Neuronal stem cell (in vitro differentiated cells): ENCODE measurements around the gene NHERF1.

Source experiments
- DNase-seq: peaks from one replicate; pipeline ENCODE4 v3.0.0-alpha.2; 2013; ENCODE audit warnings: low spot score
- H2AFZ ChIP-seq: one replicate; pipeline ENCODE4 v1.6.1; 2013; ENCODE audit warnings: mild to moderate bottlenecking, low read length, inconsistent platforms
- H2AK5ac ChIP-seq: 2 replicates; pipeline ENCODE4 v1.6.1; 2013; ENCODE audit warnings: low read depth, mild to moderate bottlenecking, inconsistent platforms, low read length, moderate library complexity, mixed read lengths
- H2BK120ac ChIP-seq: 2 replicates; pipeline ENCODE4 v1.6.1; 2013; ENCODE audit warnings: low read depth, mild to moderate bottlenecking, inconsistent platforms, low read length, moderate library complexity, mixed read lengths
- H2BK12ac ChIP-seq: one replicate; pipeline ENCODE4 v1.6.1; 2013; ENCODE audit warnings: low read length, inconsistent platforms
- H2BK15ac ChIP-seq: 2 replicates; pipeline ENCODE4 v1.6.1; 2013; ENCODE audit warnings: mild to moderate bottlenecking, low read length, inconsistent platforms, mixed read lengths
- H2BK5ac ChIP-seq: one replicate; pipeline ENCODE4 v1.6.1; 2013; ENCODE audit warnings: inconsistent platforms, mild to moderate bottlenecking, low read length, moderate library complexity
- H3K14ac ChIP-seq: one replicate; pipeline ENCODE4 v1.6.1; 2013; ENCODE audit warnings: low read length, inconsistent platforms
- H3K18ac ChIP-seq: 2 replicates; pipeline ENCODE4 v1.6.1; 2013; ENCODE audit warnings: low read length, inconsistent platforms
- H3K23ac ChIP-seq: 2 replicates; pipeline ENCODE4 v1.6.1; 2013; ENCODE audit warnings: low read depth, mild to moderate bottlenecking, mixed read lengths, low read length, inconsistent platforms; ENCODE audit not compliant: poor library complexity
- H3K27ac ChIP-seq: replicated peaks from 3 replicates; pipeline ENCODE4 v1.5.1; 2013; ENCODE audit warnings: low read length, inconsistent platforms
- H3K27me3 ChIP-seq, 3 experiments: 2 replicates each; pipeline ENCODE4 v1.6.1; 2013; ENCODE audit warnings: low read length in 3 of 3, mild to moderate bottlenecking in 2 of 3, inconsistent platforms in 1 of 3, low read depth in 1 of 3, mixed read lengths in 1 of 3, moderate library complexity in 1 of 3; ENCODE audit not compliant: control insufficient read depth in 3 of 3, insufficient read depth in 3 of 3
- H3K36me3 ChIP-seq, 2 donors: replicated peaks in 1 of 2; 2 replicates each; pipeline ENCODE4 v1.6.1; 2013; ENCODE audit warnings: low read length in 2 of 2; ENCODE audit not compliant: control insufficient read depth in 2 of 2, insufficient read depth in 2 of 2
- H3K4ac ChIP-seq: 2 replicates; pipeline ENCODE4 v1.6.1; 2013; ENCODE audit warnings: inconsistent platforms, mild to moderate bottlenecking, low read length, moderate library complexity
- H3K4me1 ChIP-seq, 2 donors: 1 replicate in 1 of 2; 2 replicates in 1 of 2; pipeline ENCODE4 v1.6.1; 2013; ENCODE audit warnings: low read length in 2 of 2, low read depth in 1 of 2; ENCODE audit not compliant: control insufficient read depth in 2 of 2, insufficient read depth in 1 of 2
- H3K4me2 ChIP-seq: one replicate; pipeline ENCODE4 v1.6.1; 2013; ENCODE audit warnings: mild to moderate bottlenecking, low read length, inconsistent platforms; ENCODE audit not compliant: insufficient read depth, poor library complexity, severe bottlenecking
- H3K4me3 ChIP-seq, 2 donors: 2 replicates each; pipeline ENCODE4 v1.5.1; 2013; ENCODE audit warnings: low read length in 2 of 2, mild to moderate bottlenecking in 2 of 2, inconsistent platforms in 1 of 2, moderate library complexity in 1 of 2
- H3K79me1 ChIP-seq: one replicate; pipeline ENCODE4 v1.6.1; 2013; ENCODE audit warnings: low read depth, mild to moderate bottlenecking, inconsistent platforms, low read length, moderate library complexity
- H3K9ac ChIP-seq: one replicate; pipeline ENCODE4 v1.6.1; 2013; ENCODE audit warnings: mild to moderate bottlenecking, low read depth, low read length, inconsistent platforms; ENCODE audit not compliant: poor library complexity
- H3K9me3 ChIP-seq, 2 donors: replicated peaks in 1 of 2; 2 replicates each; pipeline versions ENCODE3 to v1.6.1; 2013; ENCODE audit warnings: low read length in 2 of 2, mild to moderate bottlenecking in 2 of 2, inconsistent platforms in 1 of 2, low read depth in 1 of 2, mixed read lengths in 1 of 2, moderate library complexity in 1 of 2; ENCODE audit not compliant: control insufficient read depth in 2 of 2, insufficient read depth in 1 of 2
- H4K8ac ChIP-seq: one replicate; pipeline ENCODE4 v1.6.1; 2013; ENCODE audit warnings: low read depth, mild to moderate bottlenecking, inconsistent platforms, low read length, moderate library complexity
- H4K91ac ChIP-seq: one replicate; pipeline ENCODE4 v1.6.1; 2013; ENCODE audit warnings: low read length, low read depth, mild to moderate bottlenecking, inconsistent platforms; ENCODE audit not compliant: poor library complexity
- WGBS, 2 donors: extraction: QIAGEN DNeasy Blood & Tissue Kit; methylation state at CpG; one replicate each; pipeline ENCODE4 v1.1.7; 2013; ENCODE audit warnings: missing lambda C conversion rate in 2 of 2, mixed read lengths in 1 of 2; ENCODE audit not compliant: insufficient read length in 2 of 2, insufficient replicate concordance in 1 of 2; ENCODE audit errors: extremely low coverage in 2 of 2; 5-methylcytosine and 5-hydroxymethylcytosine counted together

The NHERF1 gene

DNA sequence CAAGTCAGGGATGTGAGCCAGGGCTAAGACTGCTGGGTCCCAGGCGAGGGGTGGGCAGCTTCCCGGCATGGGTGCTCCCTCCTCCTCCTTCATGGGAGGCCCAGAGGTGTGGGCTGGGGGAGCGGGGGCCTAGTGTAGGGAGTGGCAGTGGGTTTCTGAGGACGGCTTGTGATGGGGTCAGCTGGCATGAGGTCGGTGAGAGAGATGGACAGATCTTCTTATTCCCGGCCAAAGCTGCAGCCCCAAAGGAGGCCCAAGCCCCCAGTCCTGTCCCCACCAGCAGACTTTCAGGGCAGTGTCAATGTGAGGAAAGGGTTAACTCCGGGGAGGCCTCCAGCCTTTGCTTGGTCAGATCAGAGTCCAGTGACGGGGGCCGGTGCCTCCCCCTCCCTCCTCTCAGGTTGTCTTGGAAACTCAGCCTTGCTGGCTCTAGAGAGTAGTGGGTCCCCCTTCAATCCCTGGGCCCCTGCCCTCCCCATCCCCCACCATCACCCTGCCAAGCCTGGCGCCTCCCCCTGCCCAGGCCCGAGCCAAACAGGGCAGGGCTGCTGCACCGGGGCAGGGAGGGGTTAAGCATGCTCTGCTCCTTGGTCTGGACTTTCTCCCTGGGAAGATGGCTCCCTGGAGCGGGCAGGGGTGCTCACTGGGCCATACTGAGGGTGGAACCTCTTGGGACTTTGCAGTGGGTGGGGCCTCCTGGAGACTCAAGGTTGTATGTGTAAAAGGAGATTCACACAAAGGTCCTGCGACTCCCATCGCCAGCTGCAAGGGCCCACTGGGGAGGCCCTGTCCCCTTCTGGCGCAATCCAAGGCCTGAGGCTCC is 15.3 kb downstream of the NHERF1 start:
- Histone ChIP-seq H4K8ac (peak overlapping the region; percentile 56), H2BK120ac (peak overlapping the region; percentile 100), H2BK12ac (peak overlapping the region; percentile 99), H2BK15ac (peak overlapping the region; percentile 99), H3K4me1 (peaks cover 46 to 50% of the 10 kb centered on the region in 2 donors), H2AFZ (peak overlapping the region; percentile 42), H3K27ac (peak overlapping the region; percentile 70), H4K91ac (peak overlapping the region; percentile 96), H3K9me3 (no peaks in the 10 kb centered on the region), H3K27me3 (no peaks in the 10 kb centered on the region), H3K9ac (no peak overlapping the region), H3K4me3 (no peak overlapping the region), H2AK5ac (peak overlapping the region; percentile 100), H3K4me2 (peak overlapping the region; percentile 73), H3K36me3 (peaks cover 2 to 30% of the 10 kb centered on the region in 2 donors), H3K4ac (peak overlapping the region; percentile 98), H3K18ac (peak overlapping the region; percentile 99), H3K79me1 (peaks cover 16% of the 10 kb centered on the region), H3K23ac (peak overlapping the region; percentile 81), H2BK5ac (peak overlapping the region; percentile 97), H3K14ac (peak overlapping the region; percentile 63)
- peak; percentile 84 for DNase-seq
- WGBS, 2 donors: no CpG with 5 or more reads among the region's 16 CpGs

- Histone ChIP-seq H4K91ac (peak overlapping the region; percentile 85), H3K4me2 (no peak overlapping the region), H2AK5ac (peak overlapping the region; percentile 84), H2AFZ (no peak overlapping the region), H3K4me3 (no peak overlapping the region), H3K36me3 (peaks cover 4 to 40% of the 10 kb centered on the region in 2 donors), H3K27me3 (no peaks in the 10 kb centered on the region), H3K14ac (no peak overlapping the region), H2BK5ac (peak overlapping the region; percentile 97), H3K9me3 (no peaks in the 10 kb centered on the region), H2BK15ac (peak overlapping the region; percentile 40), H3K4me1 (peaks cover 42 to 43% of the 10 kb centered on the region in 2 donors), H3K79me1 (peaks cover 15% of the 10 kb centered on the region), H3K9ac (no peak overlapping the region), H3K27ac (peak overlapping the region; percentile 70), H3K4ac (peak overlapping the region; percentile 20), H2BK12ac (peak overlapping the region; percentile 59), H3K18ac (peak overlapping the region; percentile 78), H2BK120ac (peak overlapping the region; percentile 38), H4K8ac (no peak overlapping the region), H3K23ac (no peak overlapping the region)
- WGBS, 2 donors: no CpG with 5 or more reads among the region's 4 CpGs
- DNase-seq: no peak
Measured at GRCh38 chr17:74764751-74765286, 16.4 kb downstream of the NHERF1 start.

DNA sequence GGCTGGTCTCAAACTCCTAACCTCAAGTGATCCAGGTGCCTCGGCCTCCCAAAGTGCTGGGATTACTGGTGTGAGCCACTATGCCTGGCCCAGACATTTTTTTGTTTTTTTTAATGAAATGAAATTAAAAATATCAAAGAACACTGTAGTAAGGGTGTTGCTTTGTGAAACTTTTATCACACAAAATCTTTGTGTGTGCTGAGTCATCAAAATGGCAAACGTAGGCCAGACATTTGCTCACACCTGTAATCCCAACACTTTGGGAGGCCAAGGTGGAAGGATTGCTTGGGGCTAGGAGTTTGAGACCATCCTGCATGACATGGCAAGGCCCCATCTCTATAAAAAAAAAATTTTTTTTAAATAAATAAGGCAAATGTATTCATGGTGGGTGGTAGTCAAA is 18.0 kb downstream of the NHERF1 start:
- Histone ChIP-seq H4K91ac (no peak overlapping the region), H3K27ac (no peak overlapping the region), H3K4me1 (peaks cover 27% of the 10 kb centered on the region in 2 donors), H3K27me3 (no peaks in the 10 kb centered on the region), H2BK120ac (no peak overlapping the region), H2BK15ac (no peak overlapping the region), H3K23ac (no peak overlapping the region), H3K4me3 (no peak overlapping the region), H3K4me2 (no peak overlapping the region), H3K18ac (no peak overlapping the region), H3K9me3 (no peaks in the 10 kb centered on the region), H3K14ac (no peak overlapping the region), H3K79me1 (peaks cover 10% of the 10 kb centered on the region), H2BK12ac (no peak overlapping the region), H3K36me3 (peaks cover 10 to 56% of the 10 kb centered on the region in 2 donors), H4K8ac (no peak overlapping the region), H3K4ac (no peak overlapping the region), H3K9ac (no peak overlapping the region), H2AFZ (no peak overlapping the region), H2BK5ac (no peak overlapping the region), H2AK5ac (no peak overlapping the region)
- no peak for DNase-seq
- WGBS, 2 donors: no CpG with 5 or more reads among the region's 2 CpGs

- no peak for DNase-seq
- no peak overlapping the region for H4K91ac ChIP-seq
- peak overlapping the region; percentile 83 for H2AK5ac ChIP-seq
- no peak overlapping the region for H2BK15ac ChIP-seq
- peak overlapping the region; percentile 14 for H3K23ac ChIP-seq
- no peaks in the 10 kb centered on the region for H3K27me3 ChIP-seq
- H3K4me2 ChIP-seq: no peak overlapping the region
- peak overlapping the region; percentile 58 for H3K18ac ChIP-seq
- H3K9ac ChIP-seq: no peak overlapping the region
- no peak overlapping the region for H3K27ac ChIP-seq
- no peak overlapping the region for H4K8ac ChIP-seq
- WGBS, 2 donors: no CpG with 5 or more reads among the region's 10 CpGs
- H2BK12ac ChIP-seq: no peak overlapping the region
- peaks cover 3% of the 10 kb centered on the region for H3K79me1 ChIP-seq
- H2BK5ac ChIP-seq: no peak overlapping the region
- no peak overlapping the region for H2BK120ac ChIP-seq
- no peak overlapping the region for H2AFZ ChIP-seq
- H3K4me1 ChIP-seq: peaks cover 22% of the 10 kb centered on the region in 2 donors
- no peak overlapping the region for H3K4me3 ChIP-seq
- no peaks in the 10 kb centered on the region for H3K9me3 ChIP-seq
- peaks cover 15 to 63% of the 10 kb centered on the region in 2 donors for H3K36me3 ChIP-seq
- peak overlapping the region; percentile 41 for H3K4ac ChIP-seq
- no peak overlapping the region for H3K14ac ChIP-seq
Measured at GRCh38 chr17:74767111-74767516, 18.7 kb downstream of the NHERF1 start.
